Hepatocyte (in vitro differentiated cells): ENCODE measurements around the gene ALOXE3.

Experiments used
- CTCF ChIP-seq: fragments of 200-600 bp; sonication (generic); IDR thresholded peaks from 2 replicates; pipeline ENCODE4 v1.5.1; 2016; ENCODE audit warnings: antibody characterized with exemption, mild to moderate bottlenecking; ENCODE audit not compliant: poor library complexity
- EZH2 ChIP-seq: fragments of 200-600 bp; sonication (generic); IDR thresholded peaks from 2 replicates; pipeline ENCODE4 v1.6.1; 2016; ENCODE audit warnings: antibody characterized with exemption, mild to moderate bottlenecking, borderline replicate concordance

- no peak for TF ChIP-seq CTCF
- TF ChIP-seq EZH2: no peak
These were observed 9.9 kb upstream of the ALOXE3 start for GRCh38 chr17:8128125-8128784.
